Measurements from ENCODE around the gene PEAK3.

PEAK3 gene

DNA sequence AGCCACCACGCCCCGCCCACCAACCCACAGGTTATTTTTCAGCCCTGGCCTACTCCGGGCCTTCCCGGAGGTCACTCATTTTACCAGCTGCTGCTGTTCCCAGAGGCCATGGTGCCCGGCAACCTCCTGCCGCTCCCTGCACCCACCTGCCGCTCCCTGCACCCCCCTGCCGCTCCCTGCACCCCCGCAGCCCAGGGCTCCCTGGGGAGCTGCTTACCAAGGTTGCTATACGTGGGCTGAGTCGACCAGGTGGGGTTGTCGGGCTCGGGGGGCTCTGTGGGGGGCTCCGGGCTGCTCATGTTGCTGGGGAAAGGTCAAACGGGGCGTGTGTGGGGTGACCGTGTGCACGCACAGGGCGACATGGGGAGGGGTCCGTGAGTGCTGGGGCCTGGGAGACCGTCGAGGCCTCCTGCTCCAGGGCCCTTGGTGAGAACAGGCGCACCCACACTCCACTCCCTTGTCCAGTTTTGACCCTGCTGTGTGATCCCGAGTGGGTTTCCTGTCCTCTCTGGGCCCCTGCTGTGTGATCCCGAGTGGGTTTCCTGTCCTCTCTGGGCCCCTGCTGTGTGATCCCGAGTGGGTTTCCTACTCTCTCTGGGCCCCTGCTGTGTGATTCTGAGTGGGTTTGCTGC, 1.2 kb downstream of the PEAK3 start:
- TF ChIP-seq CTCF (IDR thresholded peaks at IDR 0.05; ENCODE audit: borderline replicate concordance, insufficient read depth, low read depth, low read length), result no peak

DNA sequence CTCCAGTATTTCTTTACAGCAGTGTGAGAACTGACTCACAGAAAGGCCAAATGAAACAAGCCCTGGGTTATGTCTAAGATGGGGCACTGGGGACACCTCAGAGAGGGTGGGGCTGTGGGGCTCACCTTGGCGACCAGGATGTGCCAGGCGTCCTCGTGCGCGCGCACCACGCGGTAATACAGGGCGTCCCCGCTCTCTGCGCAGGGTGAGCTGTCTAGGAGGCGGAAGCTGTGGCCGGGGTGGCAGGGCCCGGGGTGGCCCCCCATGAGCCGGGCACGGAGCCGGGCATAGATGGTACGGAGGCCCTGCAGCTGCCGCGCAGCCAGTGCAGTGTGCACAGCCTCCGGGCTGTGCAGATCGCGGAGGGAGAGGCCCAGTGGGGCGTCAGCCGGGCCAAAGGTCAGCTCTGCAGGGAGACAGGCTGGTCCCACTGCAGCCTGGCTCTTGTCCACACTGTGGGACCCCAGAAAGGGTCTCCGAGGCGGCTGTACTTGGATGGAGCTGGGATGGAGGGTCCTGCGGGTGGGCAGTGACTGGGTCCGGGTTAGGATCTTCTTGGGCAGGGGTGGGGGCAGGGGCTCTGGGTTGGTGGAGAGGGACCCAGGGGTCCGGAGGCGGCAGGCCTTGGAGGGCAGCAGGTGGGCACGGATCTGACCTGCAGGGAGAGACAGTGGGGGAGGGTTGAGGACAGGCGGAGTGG, 3.4 kb downstream of the PEAK3 start:
- no peak overlapping the region for H3K4me3 ChIP-seq (ENCODE audit: low read depth, low read length)
- TF ChIP-seq CTCF (IDR thresholded peaks at IDR 0.05; ENCODE audit: borderline replicate concordance, insufficient read depth, low read depth, low read length), result no peak

More for the DNA sequence above, 1.2 kb downstream of the PEAK3 start:
- H3K4me3 ChIP-seq (ENCODE audit: low read depth, low read length), result no peak overlapping the region

DNA sequence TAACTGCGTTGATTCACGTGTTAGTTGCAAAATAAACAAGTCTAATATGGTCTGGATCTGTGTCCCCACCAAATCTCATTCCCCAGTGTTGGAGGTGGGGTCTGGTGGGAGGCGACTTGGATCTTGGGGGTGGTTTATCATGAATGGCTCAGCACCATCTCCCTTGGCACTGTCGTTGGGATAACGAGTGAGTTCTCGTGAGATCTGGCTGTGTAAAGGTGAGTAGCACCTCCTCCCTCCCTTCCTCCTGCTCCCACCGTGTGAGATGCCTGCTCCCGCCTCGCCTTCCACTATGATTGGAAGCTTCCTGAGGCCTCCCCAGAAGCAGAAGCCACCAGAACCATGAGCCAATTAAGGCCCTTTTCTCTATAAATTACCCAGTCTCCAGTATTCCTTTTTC, 4.8 kb downstream of the PEAK3 start:
- H3K4me3 ChIP-seq (ENCODE audit: low read depth, low read length), result no peak overlapping the region
- no peak for TF ChIP-seq CTCF (IDR thresholded peaks at IDR 0.05; ENCODE audit: borderline replicate concordance, insufficient read depth, low read depth, low read length)

- no peak for TF ChIP-seq CTCF (IDR thresholded peaks at IDR 0.05; ENCODE audit: borderline replicate concordance, insufficient read depth, low read depth, low read length)
- H3K4me3 ChIP-seq (ENCODE audit: low read depth, low read length), result no peak overlapping the region
Measured at GRCh38 chr19:2276429-2276986, 5.5 kb downstream of the PEAK3 start.

GRCh38 chr19:2275588-2276428, 6.2 kb downstream of the PEAK3 start:
- no peak overlapping the region for H3K4me3 ChIP-seq (ENCODE audit: low read depth, low read length)
- TF ChIP-seq CTCF (IDR thresholded peaks at IDR 0.05; ENCODE audit: borderline replicate concordance, insufficient read depth, low read depth, low read length), result no peak

GRCh38 chr19:2274931-2275535, 6.9 kb downstream of the PEAK3 start:
- no peak overlapping the region for H3K4me3 ChIP-seq (ENCODE audit: low read depth, low read length)
- TF ChIP-seq CTCF (IDR thresholded peaks at IDR 0.05; ENCODE audit: borderline replicate concordance, insufficient read depth, low read depth, low read length), result peak; percentile 59

All from GM12875 (cell line).